Germinal center (tissue), 1 donor: Measurements from ENCODE around the gene UACA.
"Not testable (repeated sequence)": the region's sequence is repeated elsewhere in the genome, so short reads cannot be mapped to it uniquely, and the experiment has no call there.

Experiments
- DNase-seq: peaks from one replicate; pipeline ENCODE4 v3.0.0; 2012; ENCODE audit warnings: mixed read lengths, low spot score

The UACA gene

DNA sequence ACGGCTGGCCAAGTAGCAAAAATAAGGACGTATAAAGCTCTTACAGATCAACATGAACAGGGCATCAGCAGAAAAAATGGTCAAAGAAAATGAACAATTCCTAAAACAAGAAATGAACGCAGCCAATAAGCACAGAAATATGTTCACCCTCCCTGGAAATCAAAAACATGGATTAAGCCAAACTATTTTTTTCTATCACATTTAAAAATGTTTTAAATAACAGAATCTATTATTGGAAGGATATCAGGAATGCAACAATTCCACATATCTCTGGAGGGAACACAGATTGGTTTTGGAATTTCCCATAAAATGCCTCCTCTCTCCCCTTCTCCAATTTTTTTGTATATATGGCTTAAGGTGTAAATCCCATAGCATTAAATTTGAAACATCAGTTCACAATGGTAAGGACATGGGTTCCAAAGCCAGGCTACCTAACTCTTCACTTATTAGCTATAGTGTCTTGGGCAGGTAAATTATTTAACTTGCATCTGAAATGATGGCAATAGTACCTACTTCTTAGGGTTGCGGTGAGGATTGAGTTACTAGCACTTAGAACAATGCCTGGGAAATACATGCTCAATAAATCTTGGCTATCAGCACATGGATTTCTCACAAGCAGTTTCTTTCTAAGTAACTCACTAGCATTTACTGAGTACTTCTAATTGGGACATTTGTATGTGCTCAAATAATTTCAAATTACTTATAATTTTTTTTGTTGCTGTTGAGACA, 10.1 kb downstream of the UACA start:
- DNase-seq = no peak

DNA sequence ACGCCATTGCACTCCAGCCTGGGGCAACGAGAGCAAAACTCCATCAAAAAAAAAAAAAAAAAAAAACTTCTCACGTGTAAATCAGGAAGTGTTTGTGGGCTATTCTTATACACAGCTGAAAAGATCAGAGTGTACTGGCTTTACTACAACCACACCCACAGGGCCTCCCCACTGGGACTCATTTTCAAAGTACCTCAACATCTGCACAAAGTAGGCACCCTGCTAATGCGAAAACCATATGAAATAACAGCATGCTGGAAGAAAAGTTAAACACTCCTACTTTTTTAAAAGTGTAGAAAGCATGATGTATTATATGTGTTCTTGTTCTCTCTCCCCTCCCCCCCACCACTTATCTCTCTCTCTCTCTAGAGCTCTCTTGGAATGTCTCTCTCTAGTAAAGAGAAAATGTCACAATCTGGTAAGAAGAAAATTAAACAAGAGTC, 11.1 kb downstream of the UACA start:
- DNase-seq = no peak

DNA sequence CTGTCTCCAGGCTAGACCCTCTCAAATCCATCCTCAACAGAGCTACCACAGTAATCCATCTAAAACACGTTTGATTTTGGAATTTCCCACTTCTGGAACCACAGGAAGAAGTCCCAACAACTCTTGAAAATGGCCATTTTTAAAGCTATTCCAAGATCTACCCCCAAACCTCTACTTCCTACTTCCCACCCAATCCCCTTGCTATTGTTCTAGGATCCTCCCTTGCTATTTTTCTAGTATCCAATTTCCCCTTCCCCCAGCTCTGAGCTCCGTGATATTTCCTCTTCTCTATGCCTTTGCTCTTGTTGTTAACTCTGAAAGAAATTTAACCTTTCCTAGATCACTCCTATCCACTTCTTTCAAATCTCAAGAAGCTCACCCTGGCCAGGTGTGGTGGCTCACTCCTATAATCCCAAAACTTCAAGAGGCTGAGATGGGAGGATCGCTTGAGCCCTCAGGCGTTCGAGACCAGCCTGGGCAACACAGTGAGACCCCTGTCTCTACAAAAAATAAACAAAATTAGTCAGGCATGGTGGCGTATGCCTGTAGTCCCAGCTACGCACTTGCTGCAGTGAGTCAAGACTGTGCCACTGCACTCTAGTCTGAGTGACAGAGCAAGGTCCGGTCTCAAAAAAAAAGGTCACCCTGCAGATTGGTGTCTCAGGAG, 13.0 kb downstream of the UACA start:
- DNase-seq = no peak

DNA sequence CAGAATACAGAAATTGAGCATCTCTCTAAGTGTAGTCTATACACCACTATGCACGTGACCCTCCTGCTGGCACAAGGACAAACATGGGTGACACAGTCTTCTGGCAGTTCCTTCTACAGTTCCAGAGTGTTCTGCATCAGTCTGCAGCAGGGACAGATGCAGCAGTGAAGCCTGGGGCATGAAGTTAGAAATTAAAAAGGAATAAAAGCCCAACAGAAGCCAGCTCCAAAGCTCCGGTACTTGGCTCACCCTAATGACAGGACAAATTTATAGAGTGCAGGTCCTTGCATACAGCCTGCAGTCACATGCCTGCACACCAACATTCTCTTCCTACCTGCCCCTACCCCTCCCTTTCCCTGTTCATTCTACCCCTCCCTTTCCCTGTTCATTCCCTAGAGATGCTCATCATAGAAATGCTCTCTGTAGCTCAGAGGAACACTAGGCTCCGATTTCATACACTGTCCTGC, 15.0 kb downstream of the UACA start:
- no peak for DNase-seq

DNA sequence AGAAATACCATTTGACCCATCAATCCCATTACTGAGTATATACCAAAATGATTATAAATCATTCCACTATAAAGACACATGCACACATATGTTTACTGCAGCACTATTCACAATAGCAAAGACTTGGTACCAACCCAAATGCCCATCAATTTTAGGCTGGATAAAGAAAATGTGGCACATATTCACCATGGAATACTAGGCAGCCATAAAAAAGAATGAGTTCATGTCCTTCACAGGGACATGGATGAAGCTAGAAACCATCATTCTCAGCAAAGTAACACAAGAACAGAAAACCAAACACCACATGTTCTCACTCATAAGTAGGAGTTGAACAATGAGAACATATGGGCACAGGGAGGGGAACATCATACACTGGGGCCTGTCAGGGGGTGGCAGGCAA, 16.8 kb downstream of the UACA start:
- DNase-seq = not testable (repeated sequence)

DNA sequence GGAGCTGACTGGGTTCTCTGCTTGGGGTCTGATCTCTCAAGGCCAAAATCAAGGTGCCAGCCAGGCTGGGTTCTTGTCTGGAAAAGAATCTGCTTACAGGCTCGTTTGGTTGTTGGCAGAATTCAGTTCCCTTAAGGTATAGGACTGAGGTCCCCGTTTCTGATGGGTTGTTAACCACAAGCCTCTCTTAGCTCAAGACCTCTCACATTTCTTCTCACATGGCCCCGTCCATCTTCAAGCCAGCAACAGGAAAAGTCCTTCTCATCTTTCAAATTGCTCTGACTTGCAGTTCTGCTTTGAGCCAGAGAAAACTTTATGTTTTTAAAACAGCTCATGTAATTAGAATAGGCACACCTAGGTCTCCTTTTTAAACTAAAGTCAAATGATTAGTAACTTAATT, 20.4 kb downstream of the UACA start:
- DNase-seq = no peak

DNA sequence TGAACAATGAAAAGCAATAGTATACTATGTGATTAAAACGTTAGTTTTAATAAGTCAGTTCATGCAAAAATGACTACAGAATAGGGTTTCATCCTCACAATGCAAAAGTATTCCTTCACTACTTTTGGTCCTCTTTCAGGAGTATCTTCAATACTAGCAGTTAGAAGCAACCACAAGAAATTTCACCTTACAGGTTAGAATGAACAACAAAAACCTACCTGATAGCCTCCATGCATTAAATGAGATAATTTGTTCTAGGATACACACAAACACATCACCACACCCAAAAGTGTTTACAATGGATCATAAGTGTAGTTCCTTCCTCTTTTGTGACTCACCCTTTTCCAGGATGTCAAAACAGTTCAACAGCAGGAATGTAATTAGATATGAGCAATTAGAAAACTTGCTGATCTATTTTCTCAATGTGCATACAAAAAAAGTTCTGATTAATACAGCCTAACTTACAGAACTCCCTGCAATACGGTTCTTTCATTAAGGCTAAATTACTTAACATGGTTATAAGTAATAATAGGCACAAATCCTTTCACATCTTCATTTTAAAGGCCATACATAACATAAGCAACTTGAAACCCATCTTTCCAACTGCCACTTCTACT, 21.6 kb downstream of the UACA start:
- no peak for DNase-seq

DNA sequence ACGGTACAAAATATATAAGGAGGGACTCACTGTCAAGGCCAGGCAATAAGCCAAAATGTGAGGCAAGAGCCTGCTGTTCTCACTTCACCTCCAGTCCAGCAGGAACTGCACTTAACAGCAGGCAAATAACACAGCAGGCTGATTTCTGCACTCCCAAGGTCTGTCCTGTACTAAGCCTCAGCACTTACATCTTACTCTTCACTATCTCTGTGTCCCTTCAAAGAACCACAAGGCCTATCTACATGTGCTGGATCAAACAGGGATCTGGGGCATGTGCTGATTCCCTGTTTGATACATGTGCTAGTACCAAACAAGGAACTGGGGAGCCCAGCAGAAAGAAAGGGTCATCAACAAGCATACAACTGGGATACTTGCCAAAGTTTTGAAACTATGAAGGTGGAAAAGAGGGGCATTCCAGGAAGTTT, 22.2 kb downstream of the UACA start:
- DNase-seq = no peak

DNA sequence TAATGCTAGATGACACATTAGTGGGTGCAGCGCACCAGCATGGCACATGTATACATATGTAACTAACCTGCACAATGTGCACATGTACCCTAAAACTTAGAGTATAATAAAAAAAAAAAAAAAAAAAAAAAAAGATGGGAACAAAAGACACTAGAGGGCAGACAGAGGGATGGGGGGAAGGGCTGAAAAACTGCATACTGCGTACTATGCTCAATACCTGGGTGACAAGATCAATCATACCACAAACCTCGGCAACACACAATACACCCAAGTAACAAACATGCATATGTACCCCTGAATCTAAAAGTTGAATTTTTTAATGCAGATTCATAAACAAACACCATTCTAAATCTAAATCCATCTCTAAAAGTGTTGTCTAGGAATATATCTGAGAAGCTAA, 28.3 kb downstream of the UACA start:
- DNase-seq = not testable (repeated sequence)

DNA sequence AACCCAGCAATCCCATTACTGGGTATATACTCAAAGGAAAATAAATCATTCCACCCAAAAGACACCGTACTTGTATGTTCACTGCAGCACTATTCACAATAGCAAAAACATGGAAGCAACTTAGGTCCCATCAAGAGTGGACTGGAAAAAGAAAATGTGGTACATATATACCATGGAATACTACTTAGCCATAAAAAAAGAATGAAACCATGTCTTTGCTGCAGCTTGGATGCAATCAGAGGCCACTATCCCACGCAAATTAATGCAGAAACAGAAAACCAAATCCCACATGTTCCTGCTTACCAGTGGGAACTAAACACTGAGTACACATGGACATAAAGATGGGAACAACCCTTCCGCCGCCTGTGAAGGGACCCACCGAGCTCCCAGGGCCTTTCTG, 34.2 kb downstream of the UACA start:
- DNase-seq = no peak

DNA sequence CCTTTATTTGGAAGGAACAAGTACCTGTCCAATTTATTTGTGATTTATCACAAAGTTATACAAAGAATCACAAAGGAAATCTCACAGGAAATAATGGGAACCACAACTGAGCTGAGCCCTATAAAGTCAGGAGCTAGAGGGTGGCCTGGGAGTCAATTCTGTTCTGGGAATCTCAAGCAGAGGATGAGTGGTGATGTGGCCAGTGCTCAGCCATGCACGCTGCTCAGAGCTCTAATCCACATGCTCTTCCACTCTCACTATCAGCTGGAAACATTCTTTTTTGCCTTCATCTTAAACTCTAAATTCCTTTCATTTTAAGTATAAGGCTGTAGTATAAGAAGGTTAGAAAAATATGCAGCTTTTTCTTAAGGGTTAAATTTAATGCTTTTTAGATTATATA, 36.6 kb downstream of the UACA start:
- DNase-seq = no peak

DNA sequence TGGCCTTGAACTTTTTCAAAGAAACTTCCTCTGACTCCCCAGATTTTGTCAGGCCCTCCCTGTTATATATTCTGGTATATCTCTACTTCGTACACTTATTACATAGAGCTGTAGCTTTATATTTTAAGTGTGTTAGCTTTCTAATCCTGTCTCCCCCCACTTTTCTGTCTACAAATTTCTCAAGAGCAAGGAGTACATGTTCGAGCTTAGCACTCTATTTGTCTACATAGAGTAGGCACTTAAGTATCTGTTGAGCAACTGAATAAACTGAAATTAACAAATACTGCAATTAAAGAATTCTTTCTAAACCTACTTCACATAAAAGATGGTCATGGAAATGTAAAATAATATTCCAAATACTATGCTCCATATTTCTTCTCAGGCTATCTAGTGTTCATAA, 39.4 kb downstream of the UACA start:
- DNase-seq = no peak

DNA sequence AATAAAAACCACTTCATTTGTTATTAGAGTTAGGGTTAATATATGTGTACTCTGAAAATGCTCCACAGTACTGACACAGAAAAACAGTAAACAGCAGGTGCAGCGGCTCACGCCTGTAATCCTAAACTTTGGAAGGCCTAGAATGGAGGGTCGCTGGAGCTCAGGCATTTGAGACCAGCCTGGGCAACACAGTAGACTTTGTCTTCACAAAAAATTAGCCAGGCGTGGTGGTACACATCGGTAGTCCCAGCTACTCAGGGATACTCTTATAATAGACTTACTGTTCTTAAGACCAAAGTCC, 40.3 kb downstream of the UACA start:
- DNase-seq = no peak

DNA sequence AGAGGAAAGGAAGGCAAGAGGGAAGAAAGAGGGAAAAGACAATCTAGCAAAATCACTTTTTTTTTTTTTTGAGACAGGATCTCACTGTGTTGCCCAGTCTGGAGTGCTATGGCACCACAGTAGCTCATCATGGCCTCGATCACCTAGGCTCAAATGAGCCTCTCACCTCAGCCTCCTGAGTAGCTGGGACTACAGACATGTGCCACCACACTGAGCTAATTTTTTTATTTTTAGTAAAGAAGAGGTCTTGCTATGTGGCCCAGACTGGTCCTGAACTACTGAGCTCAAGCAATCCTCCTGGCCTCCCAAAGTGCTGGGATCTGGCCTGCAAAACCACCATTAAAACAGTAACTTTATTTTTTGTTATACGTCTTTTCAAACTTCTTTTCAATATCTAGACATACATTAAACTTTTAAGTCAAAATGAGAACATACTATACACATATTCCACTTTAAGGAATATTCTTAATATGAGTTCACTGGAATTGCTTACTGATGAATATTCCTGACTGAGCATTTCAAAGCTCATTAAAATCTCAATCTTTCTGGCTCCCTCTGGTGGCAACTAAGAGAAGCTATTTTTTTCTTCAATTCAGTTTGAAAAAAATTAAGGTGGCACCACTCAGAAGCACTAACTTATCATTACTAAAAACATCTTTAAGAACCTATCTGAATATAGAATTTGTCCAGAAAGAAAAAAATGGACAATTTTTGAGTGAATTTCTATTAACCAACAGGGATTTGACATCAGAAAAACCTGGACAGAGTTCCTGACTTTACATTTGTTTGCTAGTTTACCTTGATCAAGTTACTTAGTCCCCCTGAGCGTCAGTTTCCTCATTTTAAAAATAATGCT, 40.9 kb downstream of the UACA start:
- peak; percentile 31 for DNase-seq

DNA sequence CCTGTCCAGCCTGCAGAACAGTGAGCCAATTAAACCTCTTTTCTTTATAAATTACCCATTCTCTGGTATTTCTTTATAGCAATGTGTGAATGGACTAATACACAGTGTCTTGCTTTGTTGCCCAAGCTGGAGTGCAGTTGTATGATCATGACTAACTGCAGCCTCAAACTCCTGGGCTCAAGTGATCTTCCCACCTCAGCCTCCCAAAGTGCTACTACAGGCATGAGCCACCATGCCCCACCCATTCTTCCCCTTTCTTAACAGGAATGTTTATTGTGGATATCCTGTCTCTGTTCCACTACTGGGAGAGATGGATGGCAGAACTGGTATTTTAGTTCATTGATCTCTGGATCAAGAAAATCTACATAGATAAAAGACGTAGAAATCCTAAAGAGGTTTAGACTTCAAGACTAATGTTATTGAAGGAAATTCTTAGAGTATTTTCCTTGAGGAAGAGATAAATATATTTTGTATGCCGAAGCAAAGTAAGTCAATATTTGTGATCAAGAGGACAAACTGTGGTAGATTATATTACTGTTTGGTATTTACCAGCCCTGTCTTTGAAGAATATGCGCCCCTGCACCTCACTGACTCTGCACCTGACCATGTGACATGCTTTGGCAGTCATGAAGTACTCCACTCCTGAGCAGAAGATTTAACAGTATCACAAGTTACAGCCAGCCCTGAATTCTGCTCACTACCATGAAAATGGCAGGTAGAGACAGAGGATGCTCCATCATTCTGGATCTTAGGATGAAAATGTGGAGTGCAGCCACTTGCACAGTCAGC, 42.9 kb downstream of the UACA start:
- no peak for DNase-seq

DNA sequence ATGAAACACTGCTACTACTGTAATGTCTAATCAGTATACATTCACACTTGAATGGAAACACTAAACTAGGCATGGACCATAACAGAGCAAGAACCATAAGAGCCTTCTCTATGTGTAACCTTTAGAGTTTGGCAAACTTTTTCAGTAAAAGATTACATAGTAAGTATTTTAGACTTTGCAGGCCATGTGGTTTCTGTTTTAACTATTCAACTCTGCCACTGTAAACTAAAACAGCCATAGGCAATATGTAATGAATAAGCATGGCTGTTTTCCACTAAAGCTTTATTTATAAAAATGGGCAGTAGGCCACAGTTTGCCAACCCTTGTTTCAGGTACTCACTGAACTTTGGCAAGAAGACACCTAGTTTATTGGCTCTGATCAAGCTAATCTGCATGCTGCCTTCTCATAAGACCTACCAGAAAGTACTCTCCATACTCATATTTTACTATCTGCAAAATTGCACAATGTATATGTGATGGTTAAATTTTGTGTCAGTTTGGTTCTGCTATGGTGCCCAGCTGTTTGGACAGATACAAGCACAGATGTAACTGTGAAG, 46.0 kb downstream of the UACA start:
- DNase-seq = no peak

DNA sequence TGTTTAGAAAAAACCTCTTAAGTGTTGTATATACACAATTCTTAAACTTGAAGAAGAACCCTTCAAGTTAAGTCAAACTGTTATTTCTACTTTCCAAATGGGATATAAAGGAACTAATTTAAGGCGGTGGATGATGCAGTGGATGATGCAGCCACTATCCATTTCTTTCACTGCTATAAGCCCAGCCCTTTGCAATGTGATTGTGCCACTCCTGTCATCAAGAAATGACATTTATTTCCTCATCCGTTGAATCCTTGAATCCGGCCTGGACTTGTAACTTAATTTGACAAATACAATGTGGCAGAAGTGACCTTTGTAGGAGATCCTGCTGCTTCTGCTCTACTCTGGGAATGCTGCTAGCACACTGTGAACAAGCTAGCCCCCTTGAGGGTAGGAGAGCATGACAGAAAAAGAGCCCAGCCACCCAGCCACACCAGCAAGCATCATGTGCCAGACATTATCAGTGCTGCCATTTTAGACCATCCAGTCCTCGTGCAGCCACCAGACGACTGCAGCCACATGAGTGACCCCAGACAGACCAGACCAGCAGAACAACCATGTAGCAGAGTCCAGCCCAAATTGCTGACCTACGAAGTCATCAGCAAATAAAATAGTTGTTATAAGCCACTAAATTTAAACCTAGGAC, 47.4 kb downstream of the UACA start:
- DNase-seq = no peak

DNA sequence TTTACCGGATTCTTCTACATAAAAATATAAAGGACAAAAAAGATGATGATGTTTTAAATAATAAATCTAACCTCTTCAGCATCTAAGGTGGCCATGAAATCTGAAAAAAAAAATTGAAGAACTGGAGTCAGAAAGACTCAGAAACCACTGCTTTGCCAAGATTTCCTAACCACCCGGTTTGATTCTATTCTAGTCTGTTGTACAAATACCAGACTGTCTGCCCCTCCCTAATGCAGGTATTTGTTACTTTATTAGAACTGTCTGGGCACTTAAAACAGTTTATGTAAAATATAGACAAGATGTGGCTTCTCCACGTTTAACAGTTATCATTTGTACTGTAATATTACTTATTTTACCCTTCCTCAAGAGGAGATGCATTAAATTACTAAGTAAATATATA, 48.8 kb downstream of the UACA start:
- no peak for DNase-seq

DNA sequence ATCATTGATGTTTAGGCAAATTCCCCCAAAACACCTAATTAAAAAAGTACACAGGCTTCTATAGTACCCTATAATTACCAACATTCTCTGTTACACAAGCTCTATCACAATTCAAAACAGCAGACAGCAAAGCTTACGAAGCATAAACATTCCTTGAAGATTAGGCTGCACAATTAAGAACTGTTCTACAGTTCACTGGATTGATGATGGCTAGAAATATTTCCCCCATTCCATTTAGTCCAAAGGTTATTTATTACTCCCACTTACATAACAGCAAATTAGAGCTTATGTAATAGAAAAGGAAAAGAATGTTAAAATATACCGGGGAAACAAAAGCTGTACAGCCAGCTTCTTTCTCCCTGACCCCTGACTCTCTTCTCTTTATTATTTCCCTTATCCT, 49.3 kb downstream of the UACA start:
- no peak for DNase-seq

DNA sequence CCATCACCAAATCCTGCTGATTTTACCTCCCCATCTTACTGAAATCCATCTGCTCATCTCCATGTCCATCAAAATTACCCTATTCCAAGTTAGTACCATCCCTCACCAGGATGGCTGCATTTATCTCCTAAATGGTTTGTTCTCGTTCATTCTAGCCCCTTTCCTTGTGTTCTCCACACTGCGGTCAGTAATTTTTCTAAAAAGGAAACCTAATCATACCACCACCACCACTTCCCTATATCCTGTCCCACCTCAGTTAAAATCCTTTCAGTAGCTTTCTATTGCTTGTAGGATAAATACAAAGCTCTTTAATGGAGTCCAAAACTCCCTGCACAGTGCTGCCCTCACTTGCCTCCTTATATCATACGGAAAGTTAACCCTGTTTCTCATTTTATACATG, 51.1 kb downstream of the UACA start:
- no peak for DNase-seq

DNA sequence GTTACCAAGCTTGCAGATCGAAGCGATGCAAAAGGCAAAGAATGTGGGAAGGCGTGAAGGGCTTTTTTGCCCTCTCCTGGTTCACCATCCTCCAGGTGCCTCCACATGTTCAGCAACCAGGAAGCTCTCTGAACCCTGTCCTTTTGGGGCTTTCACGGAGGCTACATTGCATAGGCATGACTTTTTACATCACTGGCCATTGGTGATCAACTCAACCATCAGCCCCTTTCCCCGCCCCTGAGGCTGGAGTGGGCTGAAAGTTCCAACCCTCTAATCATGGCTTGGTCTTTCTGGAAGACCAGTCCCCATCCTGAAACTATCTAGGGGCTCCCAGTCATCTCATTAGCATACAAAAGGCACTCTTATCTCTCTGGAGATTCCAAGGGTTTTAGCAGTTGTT, 52.6 kb downstream of the UACA start:
- DNase-seq = no peak
